NCI-H2171 (cell line): ENCODE data around the gene AMER3.

Source experiments
- DNase-seq: peaks from one replicate; lab custom pipeline; 2025; lab: John Stamatoyannopoulos, UW

Gene AMER3

DNA sequence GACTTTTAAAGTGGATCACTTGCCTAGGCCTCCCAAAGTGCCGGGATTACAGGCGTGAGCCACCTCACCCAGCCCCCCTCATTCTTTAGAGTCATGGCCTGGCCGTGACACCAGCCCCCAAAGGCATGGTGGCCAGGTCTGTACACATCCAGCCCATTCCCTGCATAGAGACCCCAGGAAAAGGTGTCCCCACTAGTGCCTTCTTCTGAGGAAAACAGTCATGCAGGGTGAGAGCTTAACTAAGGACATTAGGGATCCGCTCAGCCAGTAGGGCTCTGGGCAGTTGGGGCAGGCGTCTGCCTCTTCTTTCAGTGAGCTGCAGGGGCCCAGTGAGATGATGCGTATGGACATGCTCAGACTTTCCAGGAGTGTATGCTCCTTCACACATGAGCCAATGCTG is 5.7 kb upstream of the AMER3 start:
- no peak for DNase-seq

DNA sequence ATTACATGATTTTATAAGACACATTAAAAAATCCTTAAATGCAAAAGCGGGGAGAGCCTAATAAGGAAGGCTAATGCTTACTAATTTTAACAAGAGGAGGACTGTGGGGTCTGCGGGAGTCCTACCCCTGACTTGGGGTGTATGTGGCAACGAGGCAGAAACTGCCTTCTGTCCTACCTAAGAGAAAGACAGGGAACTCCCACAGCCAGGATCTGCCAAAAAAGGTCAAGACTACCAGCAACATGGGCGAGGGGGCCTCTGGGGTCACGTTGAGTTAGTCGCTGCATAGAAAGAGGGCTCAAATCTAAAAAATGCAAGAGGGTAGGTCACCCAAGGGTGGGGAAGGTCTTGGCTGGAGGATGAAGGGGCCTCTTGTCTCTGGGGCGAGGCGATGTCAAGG is 529 bp upstream of the AMER3 start:
- no peak for DNase-seq

DNA sequence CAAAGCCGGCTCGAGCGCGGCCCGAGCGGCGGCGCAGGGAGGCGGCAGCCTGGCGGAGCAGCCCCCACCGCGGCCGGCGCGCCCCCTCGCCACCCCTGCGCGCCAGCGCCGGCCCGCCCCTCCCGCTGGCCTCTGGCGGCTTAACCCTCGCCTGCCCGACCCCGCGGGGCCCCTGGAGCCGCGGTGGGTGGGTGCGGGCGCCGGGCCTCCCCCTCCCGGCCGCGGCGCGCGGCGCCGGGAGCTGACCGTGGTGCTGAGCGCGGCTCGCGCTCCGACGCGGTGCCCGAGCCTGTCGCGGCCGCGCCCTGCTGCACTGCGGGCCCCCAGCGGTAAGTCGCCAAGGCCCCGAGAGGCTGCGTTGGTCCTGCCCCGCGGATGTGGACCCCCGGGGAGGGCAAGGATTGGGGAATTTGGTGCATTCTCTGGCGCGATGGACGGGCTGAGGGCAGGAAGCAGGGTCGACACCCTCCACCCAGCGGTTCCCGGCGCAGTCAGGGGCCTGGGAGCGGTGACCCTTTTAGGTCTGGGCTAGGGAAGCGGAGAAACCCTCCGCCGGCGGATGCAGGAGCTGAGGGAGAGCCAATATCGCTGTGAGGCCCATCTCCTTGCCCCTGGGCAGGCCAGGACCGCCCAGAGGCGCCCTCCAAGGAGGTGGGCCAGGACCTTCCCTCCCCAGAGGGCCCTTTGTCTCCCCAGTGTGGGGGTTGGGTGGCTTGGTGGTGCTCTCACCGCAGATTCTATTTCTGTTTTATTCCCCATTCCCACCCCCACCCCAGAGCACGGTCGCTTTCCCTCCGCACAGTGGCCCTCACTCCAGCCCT is 923 bp downstream of the AMER3 start:
- DNase-seq = peak; percentile 44

DNA sequence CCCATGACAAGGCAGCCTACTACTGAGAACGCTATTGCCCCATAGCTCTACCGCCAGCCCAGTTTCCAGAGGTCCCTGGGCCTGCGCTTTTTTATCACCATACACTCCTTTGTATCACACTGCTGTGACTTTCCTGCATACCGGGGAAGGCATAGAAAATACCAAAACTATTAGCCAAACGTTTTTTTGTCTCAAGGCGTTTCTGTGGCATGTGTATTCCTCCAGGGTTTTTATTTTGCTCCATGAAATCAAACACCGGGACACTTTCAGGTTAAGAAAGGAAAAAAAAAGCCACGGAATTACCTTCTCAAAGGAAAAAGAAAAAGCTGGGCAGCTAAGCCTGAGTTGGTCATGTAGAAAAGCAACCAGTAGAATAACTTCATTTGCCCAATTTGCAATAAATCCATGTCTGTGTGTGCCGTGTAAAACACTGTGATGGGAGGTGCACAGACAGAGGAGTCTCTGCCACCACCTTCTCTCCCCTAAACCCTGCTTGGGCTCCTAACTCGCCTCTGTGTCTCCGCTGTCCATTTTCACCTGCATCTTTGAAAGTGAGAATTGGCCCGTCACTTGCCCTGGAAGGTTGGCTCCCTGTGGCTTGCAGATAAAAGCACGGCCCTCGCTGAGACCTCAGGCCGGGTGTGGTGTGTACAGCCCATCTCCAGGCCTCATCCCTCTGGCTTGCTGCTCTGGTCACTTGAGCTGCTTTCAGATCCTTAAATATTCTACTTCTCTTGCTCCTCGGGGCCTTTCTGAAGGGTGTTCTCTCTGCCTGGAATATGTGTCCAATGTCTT is 1.7 kb downstream of the AMER3 start:
- no peak for DNase-seq

DNA sequence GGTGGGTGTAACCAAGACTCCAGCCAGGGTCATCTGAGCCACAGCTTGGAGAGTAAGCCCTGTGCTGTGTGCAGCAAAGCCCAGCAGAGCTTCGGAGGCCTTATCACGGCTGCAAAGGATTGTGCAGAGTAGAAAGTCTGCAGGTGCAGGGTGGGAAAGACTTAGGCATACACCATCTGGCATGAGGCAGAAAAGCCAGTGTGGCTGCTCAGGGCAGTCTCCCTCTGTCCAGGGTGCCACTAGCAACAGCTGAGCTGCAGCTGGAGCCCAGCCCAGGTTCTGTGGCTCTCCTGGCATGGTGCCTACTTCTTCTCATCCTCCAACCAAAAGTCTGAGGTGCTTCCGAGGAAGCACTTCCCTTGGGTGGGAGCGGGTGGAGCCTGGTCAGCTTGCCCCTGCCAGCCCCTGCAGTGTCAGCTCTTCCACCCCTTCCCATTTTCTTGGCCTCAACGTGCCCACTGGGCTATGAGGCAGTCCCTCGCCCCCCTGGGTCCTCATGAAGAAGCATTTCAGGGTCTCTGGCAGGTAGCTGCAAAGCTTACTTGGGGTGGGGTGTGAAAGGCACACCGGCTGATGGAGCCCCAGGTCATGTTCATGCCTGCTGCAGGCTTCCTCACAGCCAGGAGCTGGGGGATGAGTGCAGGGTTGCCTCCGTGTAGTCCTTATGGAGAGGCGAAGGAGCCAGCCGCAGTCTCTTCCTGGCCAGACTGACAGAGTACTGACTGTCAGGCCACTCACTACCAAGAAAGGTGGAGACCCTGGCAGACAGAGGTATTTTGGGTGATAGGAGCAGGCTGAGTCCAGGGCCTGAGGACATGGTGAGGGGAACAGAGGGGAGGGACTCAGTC is 4.8 kb downstream of the AMER3 start:
- peak; percentile 61 for DNase-seq

DNA sequence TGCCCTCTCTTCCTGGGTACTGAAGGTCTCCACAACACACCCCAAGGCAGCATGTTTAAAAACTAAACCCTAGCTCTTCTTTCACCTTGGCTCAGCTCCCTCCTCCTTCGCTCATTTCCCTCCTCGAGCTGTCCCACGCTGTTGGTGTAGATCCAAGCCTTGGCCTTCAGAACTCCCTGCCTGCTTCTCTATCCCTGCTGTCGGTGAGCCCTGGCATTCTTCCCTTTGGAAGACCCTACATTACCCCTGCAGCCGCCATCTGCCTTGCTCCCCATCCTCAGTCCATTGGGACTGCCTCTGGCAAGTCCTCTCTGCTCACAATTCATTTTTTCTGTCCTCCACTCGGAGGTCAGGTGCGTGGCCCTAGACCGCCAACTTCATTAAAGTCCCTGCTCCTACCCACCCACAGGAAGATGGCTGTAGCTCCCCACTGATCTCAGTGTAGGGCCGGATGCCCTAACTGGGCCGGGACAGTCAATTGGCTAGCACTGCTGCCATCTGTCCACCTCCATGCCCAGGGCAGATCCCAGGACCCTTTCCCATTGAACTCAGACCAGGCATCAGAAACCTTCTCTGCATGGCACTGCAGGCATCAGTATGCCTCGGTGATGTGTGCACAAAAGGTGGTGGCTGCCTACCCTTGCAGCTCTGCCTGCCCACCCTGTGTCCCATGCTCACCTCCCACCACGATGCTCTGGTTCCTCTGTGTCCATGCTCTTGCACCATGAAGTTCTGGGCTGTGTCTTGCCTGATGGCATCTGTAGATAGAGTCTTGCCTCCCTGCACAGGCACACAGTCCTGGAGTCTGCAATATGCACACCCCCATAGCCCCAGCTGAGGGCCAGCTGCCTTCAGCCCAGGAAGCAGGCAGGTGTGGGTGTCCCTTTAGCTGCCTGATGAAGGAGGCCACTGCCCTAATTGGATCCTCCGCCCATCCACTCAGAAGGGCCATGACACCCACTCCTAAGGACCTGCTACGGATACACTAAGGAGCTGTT is 5.7 kb downstream of the AMER3 start:
- no peak for DNase-seq

DNA sequence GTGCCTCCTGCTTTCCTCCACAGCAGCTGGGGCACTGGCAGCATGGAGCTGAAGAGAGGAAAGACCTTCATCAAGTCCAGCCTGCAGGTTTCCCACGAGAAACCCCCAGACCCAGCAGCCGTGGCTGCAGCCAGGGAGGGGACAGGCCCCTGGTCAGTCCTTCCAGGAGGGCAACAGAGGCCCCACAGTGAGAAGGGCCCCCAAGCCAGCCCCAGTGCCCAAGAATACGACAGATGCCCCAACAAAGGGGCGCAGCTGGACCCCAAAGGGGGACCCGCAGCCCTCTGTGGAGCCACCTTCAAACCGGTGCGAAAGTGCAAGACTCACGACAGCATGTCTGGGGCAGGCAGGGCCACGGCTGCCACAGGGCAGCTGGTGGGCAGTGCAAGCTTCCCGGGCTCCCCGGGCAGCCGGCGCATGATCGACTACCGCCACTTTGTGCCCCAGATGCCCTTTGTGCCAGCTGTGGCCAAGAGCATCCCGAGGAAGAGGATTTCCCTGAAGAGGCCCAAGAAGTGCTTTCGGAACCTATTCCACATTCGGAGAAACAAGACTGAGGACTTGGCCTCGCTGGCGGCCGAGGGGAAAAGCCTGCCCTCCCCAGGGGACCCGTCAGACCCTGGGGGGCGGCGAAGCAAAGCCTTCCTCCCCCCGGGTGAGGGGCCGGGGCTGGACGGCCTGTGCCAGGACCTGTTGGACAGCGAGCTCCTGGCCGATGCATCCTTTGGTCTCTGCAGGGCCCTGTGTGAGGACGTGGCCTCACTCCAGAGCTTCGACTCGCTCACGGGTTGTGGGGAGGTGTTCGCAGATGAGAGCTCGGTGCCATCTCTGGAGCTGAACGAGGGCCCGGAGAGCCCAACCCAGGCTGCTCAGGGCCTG is 6.9 kb downstream of the AMER3 start:
- no peak for DNase-seq

DNA sequence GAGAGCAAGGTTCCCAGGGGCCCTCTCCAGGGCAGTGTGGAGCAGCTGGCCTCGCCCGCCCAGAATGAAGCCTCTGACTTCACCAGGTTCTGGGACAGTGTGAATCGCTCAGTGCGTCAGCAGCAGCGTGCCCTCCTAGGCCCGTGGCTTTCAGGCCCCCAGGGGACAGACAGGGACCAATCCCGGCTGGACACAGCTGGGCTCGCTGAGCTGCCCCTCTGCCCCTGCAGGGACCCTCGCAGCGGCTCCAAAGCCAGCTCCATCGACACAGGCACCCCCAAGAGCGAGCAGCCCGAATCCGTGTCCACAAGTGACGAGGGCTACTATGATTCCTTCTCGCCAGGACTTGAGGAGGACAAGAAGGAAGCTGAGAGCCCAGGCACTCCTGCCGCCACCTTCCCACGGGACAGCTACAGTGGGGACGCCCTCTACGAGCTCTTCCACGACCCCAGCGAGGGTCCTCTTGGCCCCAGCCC is 7.6 kb downstream of the AMER3 start:
- DNase-seq = no peak

DNA sequence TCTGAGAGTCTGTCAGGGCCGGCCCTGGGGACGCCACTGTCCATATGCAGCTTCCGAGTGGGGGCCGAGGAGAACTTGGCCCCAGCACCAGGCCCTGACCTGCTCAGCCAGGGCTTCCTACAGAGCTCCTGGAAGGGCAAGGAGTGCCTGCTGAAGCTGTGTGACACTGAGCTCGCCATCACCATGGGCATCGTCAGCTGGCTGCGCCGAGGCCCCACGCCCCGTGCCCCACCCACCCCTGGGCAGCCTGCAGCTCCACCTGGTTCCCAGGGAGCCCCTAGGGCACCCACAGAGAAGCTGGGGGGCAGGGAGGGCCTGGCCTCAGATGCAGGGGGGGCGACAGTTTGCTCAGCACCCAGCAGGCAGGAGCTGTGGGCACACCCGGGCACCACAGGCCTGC is 8.1 kb downstream of the AMER3 start:
- DNase-seq = no peak

DNA sequence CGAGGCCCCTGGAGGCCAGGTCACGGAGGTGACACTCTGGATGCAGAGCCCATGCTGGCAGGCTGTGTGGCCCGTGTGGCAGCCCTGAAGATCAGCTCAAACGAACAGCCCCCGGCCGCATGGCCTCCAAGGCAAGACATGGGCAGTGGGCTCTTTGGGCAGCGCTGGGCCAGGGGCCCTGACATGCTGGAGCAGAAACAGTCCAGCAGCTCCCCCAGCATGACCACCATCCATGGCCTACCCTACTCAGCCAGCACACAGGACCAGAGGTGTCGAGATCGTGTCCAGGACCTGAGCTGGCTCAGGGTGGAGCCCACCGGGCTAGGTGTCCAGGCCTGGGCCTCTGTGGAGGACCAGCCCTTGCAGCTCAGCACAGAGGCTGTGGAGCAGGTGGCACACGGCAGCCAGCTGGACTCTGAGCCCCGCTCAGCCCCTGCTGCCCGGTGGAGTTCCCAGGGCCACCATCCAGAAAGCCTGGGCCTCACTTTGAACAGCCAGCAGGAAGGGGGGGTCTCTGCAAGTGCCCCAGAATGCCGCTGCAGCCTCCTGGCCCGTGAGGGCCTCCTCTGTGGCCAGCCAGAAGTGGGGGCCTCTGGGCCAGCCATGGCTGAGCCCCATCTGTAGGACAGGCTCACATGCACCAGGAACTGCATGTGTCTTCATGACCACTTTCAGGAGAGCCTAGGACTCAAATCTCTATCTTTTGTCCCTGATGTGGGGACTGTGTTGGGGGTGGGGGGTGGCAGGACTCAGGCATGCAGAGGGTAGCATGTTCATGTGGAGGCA is 8.9 kb downstream of the AMER3 start:
- no peak for DNase-seq

DNA sequence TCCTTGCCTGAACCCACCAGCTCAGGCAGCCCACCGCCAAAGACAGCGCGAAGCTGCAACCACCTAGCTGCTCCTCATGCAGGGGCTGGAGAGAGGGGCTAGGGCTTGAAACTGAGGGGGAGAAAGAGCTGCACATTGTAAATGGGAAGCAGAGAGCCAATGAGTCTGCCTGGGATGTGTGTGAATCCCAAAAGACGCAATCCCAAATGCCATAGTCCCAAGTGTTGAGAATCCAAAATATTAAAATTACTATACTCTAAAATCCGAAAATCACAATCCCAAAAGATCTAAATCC is 9.4 kb downstream of the AMER3 start:
- no peak for DNase-seq

DNA sequence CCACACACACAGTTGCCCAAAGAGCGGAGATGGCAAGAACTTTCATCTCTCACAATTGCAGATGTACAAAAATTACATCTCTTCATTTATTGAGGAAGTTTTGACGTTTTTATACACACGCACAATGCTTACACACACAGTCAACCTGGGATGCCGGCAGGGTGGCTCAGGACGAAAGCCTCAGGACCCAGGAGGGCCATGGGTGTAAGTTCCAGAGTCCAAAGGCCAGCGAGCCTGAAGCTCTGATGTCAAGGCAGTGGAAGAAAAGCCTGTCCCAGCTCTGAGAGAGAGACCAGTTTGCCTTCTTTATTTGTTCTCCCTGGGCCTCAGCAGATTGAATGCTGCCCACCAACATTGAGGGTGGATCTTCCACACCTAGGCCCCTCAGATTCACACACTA is 10.1 kb downstream of the AMER3 start:
- DNase-seq = no peak

DNA sequence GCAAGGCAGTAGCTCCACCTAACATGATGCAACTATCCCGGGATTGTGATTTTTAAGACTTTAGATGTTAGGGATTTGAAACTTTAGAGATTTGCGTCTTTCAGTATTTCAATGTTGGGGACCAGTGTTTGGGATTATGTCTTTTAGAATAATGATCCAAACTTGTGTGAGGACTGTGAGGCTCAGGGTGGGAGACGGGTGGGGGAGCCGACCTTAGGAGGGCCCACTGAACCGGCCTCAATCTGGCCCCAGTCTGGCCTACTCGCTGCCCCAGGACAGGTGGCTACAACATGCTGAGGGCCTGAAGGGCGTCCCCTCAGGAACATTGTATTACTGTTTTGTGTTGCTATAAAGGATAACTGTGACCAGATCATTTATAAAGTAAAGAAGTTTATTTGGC is 10.7 kb downstream of the AMER3 start:
- no peak for DNase-seq

DNA sequence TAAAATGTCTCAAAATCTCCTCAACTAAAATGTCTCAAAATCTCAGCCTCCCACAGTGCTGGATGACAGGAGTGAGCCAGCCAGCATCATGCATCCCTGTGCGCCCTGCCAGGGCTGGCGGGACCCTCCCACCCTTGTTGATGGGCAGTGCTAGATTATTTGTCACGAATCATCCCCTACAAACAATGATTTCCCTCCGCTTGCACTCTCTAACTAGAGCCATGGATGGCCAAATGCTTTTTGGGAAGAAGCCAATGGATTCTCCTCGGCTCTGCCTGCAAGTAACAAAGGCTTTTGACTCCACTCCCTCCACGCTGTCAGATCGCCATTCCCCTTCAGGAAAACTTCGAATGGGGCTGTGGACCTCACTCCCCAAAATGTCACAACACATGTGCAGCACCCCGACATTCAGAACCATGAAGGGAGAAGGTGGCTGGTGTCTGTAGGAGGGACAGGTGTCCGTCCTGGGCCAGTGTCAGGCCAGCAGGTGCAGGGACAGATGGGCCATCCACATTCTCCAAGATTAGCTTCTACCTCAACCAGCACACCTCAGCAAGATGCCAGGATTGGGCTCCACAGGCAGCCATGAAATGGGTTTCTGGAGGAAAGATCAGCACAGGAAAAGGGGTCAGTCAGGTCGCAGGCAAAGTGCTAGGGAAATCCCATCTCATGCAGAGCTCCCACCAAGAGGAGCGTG is 11.5 kb downstream of the AMER3 start:
- DNase-seq = no peak

DNA sequence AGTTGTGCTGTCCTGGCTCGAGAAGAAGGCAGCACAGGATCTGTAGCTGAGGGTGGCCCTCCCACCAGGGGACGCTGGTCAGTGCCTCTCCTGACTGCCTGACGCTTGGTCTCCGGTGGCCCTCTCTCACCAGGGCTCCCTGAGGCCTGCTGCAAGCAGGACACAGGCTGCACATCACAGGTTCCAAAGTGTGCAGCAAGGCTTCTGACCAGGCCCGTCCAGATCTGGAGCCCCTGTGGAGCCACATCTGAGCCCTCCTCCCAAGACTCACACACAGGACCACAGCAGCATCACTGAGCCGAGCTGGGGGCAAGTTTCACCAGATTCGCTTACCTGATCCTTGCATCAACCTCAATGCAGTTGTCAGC is 12.1 kb downstream of the AMER3 start:
- no peak for DNase-seq

DNA sequence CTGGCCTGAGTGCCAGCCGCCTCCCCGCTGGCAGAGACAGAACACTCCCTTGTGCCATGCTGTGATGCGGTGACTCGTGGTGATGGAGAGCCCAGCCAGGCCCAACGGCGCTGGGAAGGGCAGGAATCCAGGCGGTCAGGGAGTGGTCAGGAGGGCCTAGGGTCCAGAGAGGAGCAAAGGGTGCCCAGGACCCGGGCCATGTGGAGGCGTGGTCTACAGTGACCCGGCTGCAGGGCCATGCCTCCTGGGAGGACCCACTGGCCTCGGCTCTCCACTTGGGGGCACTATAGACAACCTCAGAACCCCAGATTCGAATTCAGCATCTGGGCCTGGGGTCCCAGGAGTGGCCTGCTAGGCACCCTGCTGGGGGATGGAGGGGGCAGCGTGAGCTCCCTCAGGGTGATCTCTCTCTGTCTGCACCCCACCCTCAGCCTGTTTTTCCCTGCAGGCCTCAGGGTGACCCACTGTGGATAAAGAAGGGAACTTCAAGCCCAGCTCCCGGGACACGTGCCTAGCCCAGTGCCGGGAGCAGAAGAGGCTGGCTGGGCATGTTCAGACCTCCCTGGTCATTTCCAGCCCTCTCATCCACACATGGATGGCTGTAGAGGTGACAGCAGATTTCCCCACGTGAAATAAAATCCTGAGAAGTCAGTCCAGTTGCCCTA is 13.0 kb downstream of the AMER3 start:
- no peak for DNase-seq

DNA sequence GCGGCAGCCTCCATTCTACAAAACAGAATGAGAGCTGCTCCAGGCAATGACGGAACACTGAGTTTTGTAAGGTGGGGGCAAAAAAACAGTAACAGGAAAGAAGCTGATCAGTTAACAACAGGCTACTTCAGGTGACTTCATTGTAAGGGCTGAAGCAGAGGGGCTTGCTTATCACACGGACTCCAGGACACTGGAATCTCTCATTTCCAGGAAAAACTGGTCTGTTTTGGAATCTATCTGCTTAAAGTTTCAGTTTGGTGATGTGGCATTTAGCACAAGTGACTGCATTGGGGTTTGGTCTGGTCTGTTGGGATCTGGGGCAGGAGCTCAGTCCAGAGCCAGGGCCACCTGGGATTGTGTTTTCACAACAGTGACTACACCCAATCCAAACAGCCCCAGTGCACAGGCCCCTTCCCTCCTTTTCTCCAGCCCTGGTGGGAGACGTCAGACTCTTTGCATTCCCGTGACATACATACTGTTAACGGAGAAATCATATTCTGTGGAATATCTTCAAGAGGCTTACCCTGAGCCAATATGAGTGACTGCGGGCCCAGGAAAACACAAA is 14.1 kb downstream of the AMER3 start:
- DNase-seq = no peak

DNA sequence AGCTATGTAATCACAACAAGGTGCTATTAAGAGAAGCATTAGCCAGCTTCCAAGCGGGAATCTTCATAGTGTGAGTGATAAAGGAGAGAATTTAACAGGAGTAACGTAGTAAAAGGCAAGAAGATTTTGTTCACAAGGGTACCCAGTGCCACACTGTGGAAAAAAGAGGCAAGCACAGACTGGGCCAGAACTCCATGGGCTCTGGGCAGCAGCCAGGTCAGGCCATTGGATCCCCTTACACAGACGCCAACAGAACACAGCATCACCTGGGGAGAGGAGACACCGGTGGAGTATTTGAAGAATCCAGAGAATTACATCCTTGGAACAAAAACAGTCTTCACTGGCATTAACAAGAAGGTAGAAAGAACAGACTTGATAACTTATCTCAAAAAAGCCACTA is 21.2 kb downstream of the AMER3 start:
- no peak for DNase-seq
